ENCODE results near the gene FOXK1.
"Not testable (repeated sequence)": the region's sequence is repeated elsewhere in the genome, so short reads cannot be mapped to it uniquely, and the experiment has no call there.

FOXK1 gene

DNA sequence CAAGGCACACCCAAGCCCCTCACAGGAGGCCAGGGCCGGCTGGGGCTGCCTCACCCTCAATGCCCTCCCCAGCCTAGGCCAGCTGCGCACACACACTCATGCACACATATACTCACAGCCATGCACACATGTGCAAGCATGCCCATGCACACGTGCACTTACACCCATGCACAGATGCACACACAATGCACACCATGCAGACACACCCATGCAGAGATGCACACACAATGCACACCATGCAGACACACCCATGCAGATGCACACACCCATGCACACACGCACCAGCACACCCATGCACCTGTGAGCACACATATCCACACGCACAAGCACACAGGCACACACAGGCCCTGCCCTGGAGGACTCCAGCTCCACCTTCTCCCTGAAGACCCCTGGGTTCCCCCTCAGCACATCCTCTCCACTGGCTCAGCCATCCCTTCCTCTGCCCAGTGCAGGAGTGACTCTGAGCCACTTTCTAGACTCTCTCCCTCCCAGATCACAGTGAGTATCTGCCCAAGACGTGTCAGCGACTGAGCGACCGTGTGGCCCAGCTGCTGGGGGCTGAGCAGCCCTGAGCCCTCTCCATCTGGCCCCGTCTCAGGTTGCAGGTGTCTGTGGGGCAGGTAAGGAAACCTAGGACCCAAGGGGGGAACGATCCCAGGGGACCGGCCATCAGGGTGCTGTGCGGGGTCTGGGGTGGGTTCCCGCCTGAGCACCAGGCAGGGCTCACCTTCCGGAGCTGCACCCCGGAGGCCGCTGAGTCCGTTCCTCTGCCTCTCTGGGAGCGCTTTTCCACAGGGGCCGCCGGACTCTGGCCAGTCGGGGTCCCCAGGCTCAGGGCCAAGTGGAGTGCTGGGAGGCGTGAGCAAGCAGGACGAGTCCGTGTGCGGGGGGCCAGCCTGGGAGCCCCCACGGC is 119.1 kb downstream of the FOXK1 start:
- no peak for DNase-seq (ENCODE audit: low spot score)

- no peak for DNase-seq (ENCODE audit: low spot score)
Measured at GRCh38 chr7:4801839-4802231, 119.7 kb downstream of the FOXK1 start.

- not testable (repeated sequence) for DNase-seq (ENCODE audit: low spot score)
Measured at GRCh38 chr7:4802577-4802976, 120.5 kb downstream of the FOXK1 start.

DNA sequence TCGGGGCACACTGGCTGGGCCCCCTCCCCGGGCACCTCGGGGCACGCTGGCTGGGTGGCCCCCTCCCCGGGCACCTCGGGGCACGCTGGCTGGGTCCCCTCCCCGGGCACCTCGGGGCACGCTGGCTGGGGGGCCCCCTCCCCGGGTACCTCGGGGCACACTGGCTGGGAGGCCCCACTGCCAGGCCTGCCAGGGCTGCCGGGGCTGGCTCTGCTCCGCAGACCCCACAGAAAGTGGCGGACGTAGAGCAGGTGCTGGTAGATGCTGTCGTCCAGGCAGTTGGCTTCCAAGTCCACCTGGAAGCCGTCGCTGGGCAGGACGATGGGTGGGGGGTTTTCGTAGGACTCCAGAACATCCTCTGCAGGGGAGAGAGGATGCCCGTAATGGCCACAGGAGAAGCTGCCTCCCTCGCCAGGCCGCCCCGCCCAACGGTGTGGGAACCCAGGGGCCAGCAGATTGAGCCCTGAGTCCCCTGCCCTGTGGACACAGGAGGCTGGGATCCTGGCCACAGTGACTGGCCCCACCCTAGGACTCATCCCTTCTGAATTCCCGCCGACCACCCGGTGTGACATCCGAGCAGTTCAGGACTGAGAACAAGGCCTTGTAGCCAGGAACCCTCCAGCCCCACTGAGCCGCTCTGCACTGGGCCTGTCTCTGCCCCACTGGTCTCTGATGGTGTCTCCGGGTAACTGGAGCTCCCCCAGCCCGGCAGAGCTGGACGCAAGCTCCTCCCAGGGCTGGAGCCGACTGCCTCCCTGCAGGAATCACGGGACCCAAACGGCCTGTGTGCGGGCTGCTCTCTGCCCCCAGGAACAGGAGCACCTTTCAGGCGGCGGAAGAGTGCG is 121.5 kb downstream of the FOXK1 start:
- DNase-seq (ENCODE audit: low spot score) = no peak

DNA sequence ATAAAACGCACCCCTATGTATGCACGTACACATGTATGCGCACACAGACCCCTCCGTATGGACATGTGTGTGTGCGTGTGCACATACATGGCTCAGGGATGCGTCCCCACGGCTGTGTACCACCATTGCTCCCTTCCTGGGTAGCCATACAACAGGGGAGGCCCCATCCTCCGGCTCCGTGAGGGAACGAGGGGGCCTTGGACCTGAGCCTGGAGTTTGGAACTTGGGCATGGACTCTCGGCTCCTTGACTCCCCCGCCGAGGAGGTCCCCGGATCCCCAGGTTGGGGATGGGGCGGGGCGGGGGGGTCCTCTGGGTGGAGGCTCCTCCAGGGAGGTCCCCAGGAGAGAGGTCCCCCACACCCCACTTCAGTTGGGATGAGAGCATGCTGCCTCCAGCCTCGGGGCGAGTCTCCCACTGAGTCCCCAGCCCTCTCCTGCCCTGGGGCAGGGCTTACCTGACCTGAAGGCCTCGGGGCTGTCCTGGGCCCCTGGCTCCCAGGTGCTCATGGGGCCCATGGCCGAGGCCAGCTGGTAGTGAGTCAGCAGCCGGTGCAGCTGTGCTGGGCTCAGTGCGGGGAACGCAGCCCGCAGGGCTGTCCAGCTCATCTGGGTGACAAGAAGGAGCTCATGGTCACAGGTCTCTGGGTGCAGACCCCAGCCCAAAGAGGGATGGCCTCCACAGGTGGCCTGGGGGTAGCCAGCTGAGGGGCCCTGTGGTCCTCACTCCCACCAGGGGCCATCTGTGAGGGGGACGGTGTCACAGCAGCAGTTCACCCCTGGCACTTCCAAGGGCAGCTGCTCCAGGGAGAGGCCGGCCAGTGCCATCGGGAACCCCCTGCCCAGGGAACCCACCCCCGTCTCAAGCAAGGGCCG is 123.3 kb downstream of the FOXK1 start:
- DNase-seq (ENCODE audit: low spot score) = no peak

GRCh38 chr7:4805984-4806300 is 123.8 kb downstream of the FOXK1 start:
- DNase-seq (ENCODE audit: low spot score) = no peak

- DNase-seq (ENCODE audit: low spot score) = no peak
Measured at GRCh38 chr7:4806983-4807597, 125.0 kb downstream of the FOXK1 start.

- no peak for DNase-seq (ENCODE audit: low spot score)
Measured at GRCh38 chr7:4807598-4808016, 125.5 kb downstream of the FOXK1 start.

DNA sequence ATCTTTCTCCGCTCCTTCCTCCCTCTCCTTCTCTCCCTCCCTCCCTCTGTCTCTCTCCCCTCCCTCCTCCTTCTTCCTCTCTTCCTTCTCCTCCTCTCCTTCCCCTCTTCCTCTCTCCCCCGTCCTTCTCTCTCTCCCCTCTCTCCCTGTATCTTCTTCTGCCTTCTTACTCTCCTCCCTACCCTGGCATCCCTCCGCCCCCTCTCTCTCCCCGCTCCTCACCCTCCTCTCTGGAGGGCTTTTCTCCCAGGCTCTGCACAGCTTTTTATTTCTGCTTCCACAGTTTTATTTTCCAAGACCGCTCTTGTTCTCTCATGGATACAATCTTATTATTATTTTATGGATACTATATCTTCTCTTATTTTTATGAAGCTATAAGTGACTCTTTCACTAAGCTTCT is 125.9 kb downstream of the FOXK1 start:
- DNase-seq (ENCODE audit: low spot score) = no peak

DNA sequence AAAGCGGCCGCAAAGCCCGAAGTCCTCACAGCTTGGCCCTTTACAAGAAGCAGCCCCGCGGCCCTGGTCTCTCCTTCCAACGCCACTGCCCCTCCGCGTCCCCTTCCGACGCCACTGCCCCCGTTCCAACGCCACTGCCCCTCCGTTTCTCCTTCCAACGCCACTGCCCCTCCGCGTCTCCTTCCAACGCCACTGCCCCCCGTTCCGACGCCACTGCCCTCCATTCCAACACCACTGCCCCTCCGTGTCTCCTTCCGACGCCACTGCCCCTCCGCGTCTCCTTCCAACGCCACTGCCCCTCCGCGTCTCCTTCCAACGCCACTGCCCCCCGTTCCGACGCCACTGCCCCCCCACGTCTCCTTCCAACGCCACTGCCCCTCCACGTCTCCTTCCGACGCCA is 126.5 kb downstream of the FOXK1 start:
- DNase-seq (ENCODE audit: low spot score) = no peak

GRCh38 chr7:4809091-4809591 is 127.0 kb downstream of the FOXK1 start:
- no peak for DNase-seq (ENCODE audit: low spot score)

DNA sequence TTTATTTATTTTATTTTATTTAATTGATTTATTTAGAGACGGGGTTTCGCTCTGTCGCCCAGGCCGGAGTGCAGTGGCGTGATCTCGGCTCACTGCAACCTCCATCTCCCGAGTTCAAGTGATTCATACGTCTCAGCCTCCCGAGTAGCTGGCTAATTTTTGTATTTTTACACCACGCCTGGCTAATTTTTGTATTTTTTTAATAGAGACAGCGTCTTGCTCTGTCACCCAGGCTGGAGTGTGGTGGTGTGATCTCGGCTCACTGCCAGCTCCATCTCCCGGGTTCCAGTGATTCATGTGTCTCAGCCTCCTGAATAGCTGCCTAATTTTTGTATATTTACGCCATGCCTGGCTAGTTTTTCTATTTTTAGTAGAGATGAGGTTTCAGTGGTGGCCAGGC is 127.6 kb downstream of the FOXK1 start:
- DNase-seq (ENCODE audit: low spot score) = no peak

DNA sequence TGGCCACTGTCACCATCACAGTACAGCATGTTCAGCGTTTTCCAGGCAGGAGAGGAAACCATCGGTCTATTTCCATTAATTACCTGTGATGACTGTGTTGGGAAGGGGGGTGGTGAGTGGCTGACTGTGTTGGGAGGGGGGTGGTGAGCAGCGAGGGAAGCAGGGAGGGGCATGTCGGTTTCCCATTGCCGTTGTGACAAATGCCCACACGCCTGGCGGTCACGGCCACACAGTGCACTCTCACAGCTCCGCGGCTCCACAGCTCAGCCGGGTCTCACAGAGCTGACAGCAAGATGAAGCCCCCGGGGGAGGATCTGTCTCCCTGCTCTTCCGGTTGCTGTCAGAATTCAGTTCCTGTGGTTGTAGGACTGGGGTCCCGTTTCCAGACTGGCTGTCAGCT is 132.3 kb downstream of the FOXK1 start:
- no peak for DNase-seq (ENCODE audit: low spot score)

DNA sequence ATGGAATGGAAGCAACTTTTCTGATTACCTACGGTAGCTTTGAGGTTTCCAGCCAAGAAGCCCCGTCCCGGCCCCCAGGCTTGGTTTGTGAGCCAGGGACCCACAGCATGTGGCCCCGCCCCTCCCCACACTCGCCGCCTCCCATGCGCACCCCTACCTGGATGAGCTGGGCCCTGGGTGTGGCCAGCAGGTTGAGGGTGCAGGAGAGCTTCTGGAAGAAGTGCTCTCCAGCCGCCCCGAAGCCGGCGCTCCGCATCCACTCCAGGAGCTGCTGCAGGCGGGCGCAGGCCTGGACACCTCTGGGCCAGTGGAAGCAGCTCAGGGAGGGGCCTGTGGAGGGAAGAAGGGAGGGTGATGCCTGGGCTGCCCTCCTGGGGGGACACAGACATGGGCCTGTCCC is 133.0 kb downstream of the FOXK1 start:
- DNase-seq (ENCODE audit: low spot score) = no peak

DNA sequence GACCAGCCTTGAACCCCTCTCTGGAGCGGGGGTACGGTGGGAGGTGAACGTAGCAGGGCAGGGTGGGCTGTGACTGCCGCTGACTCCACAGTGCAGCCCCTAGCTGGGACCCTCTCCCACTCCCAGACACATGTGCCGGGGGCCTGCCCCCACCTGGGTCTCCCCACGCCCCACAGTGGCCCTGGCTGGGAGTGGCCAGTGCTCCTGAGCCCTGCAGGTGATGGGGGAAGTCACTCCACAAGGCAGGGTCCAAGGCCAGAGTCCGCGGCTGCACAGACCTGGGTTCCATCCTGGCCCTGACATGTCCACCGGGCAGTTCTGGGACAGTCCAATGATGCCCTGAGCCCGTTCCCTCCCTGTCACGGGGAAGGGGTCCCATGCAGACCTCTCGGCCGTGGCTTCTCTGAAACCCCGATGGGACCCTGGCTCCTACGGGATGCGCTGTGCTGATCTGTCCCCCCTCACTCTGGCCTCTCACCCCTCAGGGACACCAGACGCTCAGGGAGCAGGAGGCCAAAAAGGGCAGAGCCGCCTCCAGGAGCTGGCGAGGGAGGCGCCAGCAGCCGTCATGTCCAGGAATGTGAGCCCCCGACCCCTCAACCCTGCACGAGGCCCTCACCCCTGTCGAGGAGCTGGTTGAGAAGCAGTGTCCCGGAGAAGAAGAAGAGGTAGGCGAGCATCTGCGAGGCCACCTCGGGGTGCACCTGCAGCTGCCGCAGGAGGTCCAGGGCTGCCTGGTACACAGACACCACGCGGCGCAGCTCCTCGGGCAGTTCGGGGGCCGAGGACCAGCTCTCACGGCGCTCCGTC is 133.7 kb downstream of the FOXK1 start:
- DNase-seq (ENCODE audit: low spot score) = no peak

- DNase-seq (ENCODE audit: low spot score) = no peak
Measured at GRCh38 chr7:4816419-4817080, 134.5 kb downstream of the FOXK1 start.

GRCh38 chr7:4817178-4817901 is 135.2 kb downstream of the FOXK1 start:
- no peak for DNase-seq (ENCODE audit: low spot score)

GRCh38 chr7:4818000-4818794 is 136.1 kb downstream of the FOXK1 start:
- no peak for DNase-seq (ENCODE audit: low spot score)
